Body of pancreas (tissue), 4 donors: ENCODE results near the gene ADAMTSL2. TPM values are rescaled to one million over a fixed set of nuclear protein-coding genes. Genes with fewer than 3 reads are reported as not detected.

Experiments
- ATAC-seq: fragments of 150-250 bp; one replicate; pipeline ENCODE4 v1.9.1; 2016
- DNase-seq, 4 donors: peaks; one replicate each; pipeline ENCODE4 v3.0.0-alpha.2; 2019
- H3K27ac ChIP-seq, 4 donors: fragments of 200-600 bp; sonication (generic); 1 replicate in 3 of 4; 2 replicates in 1 of 4; pipeline versions ENCODE4 v1.5.1 to v1.6.1; 2016 to 2019; ENCODE audit warnings: mild to moderate bottlenecking in 1 of 4, mixed read lengths in 1 of 4, moderate library complexity in 1 of 4
- H3K27me3 ChIP-seq, 2 donors: fragments of 200-600 bp; sonication (generic); one replicate each; pipeline ENCODE4 v1.6.0; 2016; ENCODE audit warnings: mild to moderate bottlenecking in 1 of 2
- H3K36me3 ChIP-seq, 2 donors: fragments of 200-600 bp; sonication (generic); replicated peaks in 1 of 2; 2 replicates each; pipeline ENCODE4 v1.5.1; 2016; ENCODE audit warnings: low read depth in 2 of 2; ENCODE audit not compliant: insufficient read depth in 1 of 2
- H3K4me1 ChIP-seq: fragments of 200-600 bp; sonication (generic); one replicate; pipeline ENCODE4 v1.6.0; 2016
- H3K4me3 ChIP-seq, 2 donors: fragments of 200-600 bp; sonication (generic); 1 replicate in 1 of 2; 2 replicates in 1 of 2; pipeline ENCODE4 v1.5.1; 2016 to 2019
- H3K9me3 ChIP-seq, 3 donors: fragments of 200-600 bp; sonication (generic); 1 replicate in 2 of 3; 2 replicates in 1 of 3; pipeline ENCODE4 v1.5.1; 2016
- CTCF ChIP-seq, 7 experiments: fragments of 450-650 bp in 4 of 7; fragments of 200-600 bp in 3 of 7; sonication (generic) in 3 of 7; IDR thresholded peaks; one replicate each; pipeline ENCODE4 v1.5.1; 2016 to 2019; ENCODE audit warnings: antibody characterized with exemption in 7 of 7
- POLR2A ChIP-seq, 3 donors: fragments of 450-650 bp; IDR thresholded peaks; one replicate each; pipeline ENCODE4 v1.6.1; 2016; ENCODE audit warnings: antibody characterized with exemption in 3 of 3, mild to moderate bottlenecking in 2 of 3
- WGBS, 2 donors: methylation state at CpG; one replicate each; pipeline ENCODE4 v1.1.5; 2017; 5-methylcytosine and 5-hydroxymethylcytosine counted together
- intact Hi-C: fragments of 100-400 bp; cut with DNase I; formaldehyde crosslinking; loops from one replicate; pipeline ENCODE4 v1.15.1; 2023
- total RNA-seq, 2 donors: library from RNA; depleted of rRNA; stranded (reverse); fragments of >200 nt; gene quantifications; one replicate each; pipeline ENCODE4 v1.1.0, GENCODE V29; 2016

ADAMTSL2 gene
- total RNA-seq, 2 donors from 2014 or later, result 4.2 to 21.8 TPM

- no peak for TF ChIP-seq CTCF (IDR thresholded peaks at IDR 0.05)
- TF ChIP-seq POLR2A (IDR thresholded peaks at IDR 0.05), result no peak
- Histone ChIP-seq H3K4me1 (peaks cover 2% of the 10 kb centered on the region), H3K27ac (no peak overlapping the region), H3K36me3 (no peaks in the 10 kb centered on the region), H3K9me3 (no peaks in the 10 kb centered on the region), H3K4me3 (no peak overlapping the region), H3K27me3 (no peaks in the 10 kb centered on the region)
- 67 to 78% methylated on average over 12 to 15 of the region's 16 CpGs for WGBS, 2 donors
- intact Hi-C loops, result no loop called here
- ATAC-seq, result no peak
- no peak for DNase-seq
Measured at GRCh38 chr9:133543772-133544467, 9.4 kb downstream of the ADAMTSL2 start.

GRCh38 chr9:133545494-133546286 lies 11.2 kb downstream of the ADAMTSL2 start:
- 70% methylated on average over 16 to 25 of the region's 25 CpGs for WGBS, 2 donors
- DNase-seq, result no peak
- no peaks in the 10 kb centered on the region for H3K36me3 ChIP-seq
- H3K27ac ChIP-seq, result peak overlapping the region in 1 of 4 donors; percentile 44
- H3K4me1 ChIP-seq, result no peaks in the 10 kb centered on the region
- H3K4me3 ChIP-seq, result no peak overlapping the region
- H3K9me3 ChIP-seq, result no peaks in the 10 kb centered on the region
- no peak for TF ChIP-seq CTCF (IDR thresholded peaks at IDR 0.05)
- no peak for TF ChIP-seq POLR2A (IDR thresholded peaks at IDR 0.05)
- peak; percentile 39 for ATAC-seq
- intact Hi-C loops, result no loop called here
- no peaks in the 10 kb centered on the region for H3K27me3 ChIP-seq

- DNase-seq (no peak), ATAC-seq (no peak)
- Histone ChIP-seq H3K27me3 (no peaks in the 10 kb centered on the region), H3K36me3 (no peaks in the 10 kb centered on the region), H3K27ac (no peak overlapping the region), H3K9me3 (no peaks in the 10 kb centered on the region), H3K4me3 (no peak overlapping the region), H3K4me1 (no peaks in the 10 kb centered on the region)
- intact Hi-C loops, result no loop called here
- whole genome bisulfite sequencing, 2 donors, result 75% methylated on average over 8 of the region's 8 CpGs; no CpG with 5 or more reads in 1 of the 2 donors
- no peak for TF ChIP-seq POLR2A (IDR thresholded peaks at IDR 0.05)
Measured at GRCh38 chr9:133546287-133546680, 11.8 kb downstream of the ADAMTSL2 start.

DNA sequence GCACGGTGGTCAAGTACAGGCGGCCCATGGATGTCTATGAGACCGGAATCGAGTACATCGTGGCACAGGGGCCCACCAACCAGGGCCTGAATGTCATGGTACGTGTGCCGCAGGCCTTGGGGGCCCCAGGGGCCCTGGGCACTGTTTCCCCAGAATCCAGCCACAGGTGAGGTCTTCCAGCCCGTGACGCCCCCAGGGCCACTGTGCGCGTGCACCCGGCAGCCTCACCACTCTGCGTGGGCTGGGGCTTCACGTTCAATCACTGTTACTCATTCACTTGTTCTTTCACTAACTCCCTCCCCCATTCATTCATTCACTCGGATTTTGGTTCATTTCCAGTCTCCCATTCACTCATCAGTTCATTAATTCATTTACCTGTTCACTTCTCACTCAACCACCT lies 12.6 kb downstream of the ADAMTSL2 start:
- intact Hi-C loops, result no loop called here
- DNase-seq (no peak), ATAC-seq (no peak)
- no peak for TF ChIP-seq POLR2A (IDR thresholded peaks at IDR 0.05)
- no peak for TF ChIP-seq CTCF (IDR thresholded peaks at IDR 0.05)
- no peaks in the 10 kb centered on the region for H3K36me3 ChIP-seq
- no peak overlapping the region for H3K4me3 ChIP-seq
- 78 to 86% methylated on average over 10 to 15 of the region's 15 CpGs for WGBS, 2 donors
- no peak overlapping the region for H3K27ac ChIP-seq
- no peaks in the 10 kb centered on the region for H3K27me3 ChIP-seq
- H3K4me1 ChIP-seq, result no peaks in the 10 kb centered on the region
- H3K9me3 ChIP-seq, result no peaks in the 10 kb centered on the region

DNA sequence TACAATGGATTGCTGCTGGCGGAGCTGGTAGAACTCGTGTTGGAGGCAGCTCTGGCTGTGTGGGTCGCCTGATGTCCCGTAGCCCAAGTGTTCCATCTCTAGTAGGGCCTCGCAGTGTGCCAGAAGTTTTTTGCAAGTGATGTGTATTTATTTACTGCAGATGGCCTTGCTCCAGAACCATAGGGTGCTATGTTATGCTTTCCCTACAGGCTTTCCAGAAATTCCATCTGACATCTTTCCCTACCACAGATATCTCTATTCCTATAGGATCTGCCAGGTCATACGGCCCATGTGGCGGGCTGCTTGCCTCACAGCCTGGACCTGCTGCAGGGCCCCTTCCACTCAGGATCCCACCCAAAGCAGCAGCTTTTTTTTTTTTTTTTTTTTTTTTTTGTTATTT lies 16.9 kb downstream of the ADAMTSL2 start:
- no peak overlapping the region for H3K27ac ChIP-seq
- no peaks in the 10 kb centered on the region for H3K9me3 ChIP-seq
- 81 to 83% methylated on average over 4 to 7 of the region's 7 CpGs for WGBS, 2 donors
- H3K36me3 ChIP-seq, result no peaks in the 10 kb centered on the region
- ATAC-seq (no peak), DNase-seq (no peak)
- intact Hi-C loops, result no loop called here
- no peak overlapping the region for H3K4me3 ChIP-seq
- H3K4me1 ChIP-seq, result no peaks in the 10 kb centered on the region
- TF ChIP-seq CTCF (IDR thresholded peaks at IDR 0.05), result no peak
- no peak for TF ChIP-seq POLR2A (IDR thresholded peaks at IDR 0.05)
- H3K27me3 ChIP-seq, result no peaks in the 10 kb centered on the region
